ENCODE measurements around the gene RAB11A. TPM values are rescaled to one million over a fixed set of nuclear protein-coding genes. Genes with fewer than 3 reads are reported as not detected.
A peak's percentile ranks its signal among the peaks of the same experiment; 100 is the strongest.
"Not testable (repeated sequence)": the region's sequence is repeated elsewhere in the genome, so short reads cannot be mapped to it uniquely, and the experiment has no call there.

RAB11A gene
- total RNA-seq, 2 experiments from 2014 or later, result 129 to 142 TPM

GRCh38 chr15:65869954-65870871 is 922 bp downstream of the RAB11A start:
- ChIA-PET POLR2A (interaction anchor here (0.6 to 2.7 kb wide), 11 partner anchors 8 to 662 kb away, joined by 3 to 17 read pairs (median 5); partner anchors contain the start of genes DENND4A, INTS14 and RNU5B-1), CTCF (interaction anchor here (0.6 to 3.2 kb wide), 12 partner anchors 8 to 534 kb away, joined by 3 to 18 read pairs (median 4); partner anchors contain the start of genes DENND4A and INTS14)
- intact Hi-C loops (cut with DNase I, micrococcal nuclease), result loop anchor here (1.0 to 5.0 kb wide), 16 partner anchors 17 to 627 kb away; partner anchors contain the start of genes DENND4A (in 2 of the 2), DIS3L (in 1 of the 2), DPP8 (in 1 of the 2) and HACD3 (in 1 of the 2)
- H3K27me3 Mint-ChIP-seq, result no peaks in the 10 kb centered on the region
- ATAC-seq (peak; percentile 2), DNase-seq (peak; percentile 41)
- H3K9me3 Mint-ChIP-seq (ENCODE audit: low read depth), result no peaks in the 10 kb centered on the region
- peak overlapping the region; percentile 99 for H3K4me3 Mint-ChIP-seq
- H3K4me1 Mint-ChIP-seq, result peaks cover 33% of the 10 kb centered on the region
- peak overlapping the region; percentile 91 for H3K27ac Mint-ChIP-seq
- H3K36me3 Mint-ChIP-seq (ENCODE audit: low read depth), result peaks cover 12% of the 10 kb centered on the region

- Mint-ChIP-seq H3K9me3 (ENCODE audit: low read depth) (no peaks in the 10 kb centered on the region), H3K36me3 (ENCODE audit: low read depth) (peaks cover 12% of the 10 kb centered on the region), H3K4me3 (peak overlapping the region; percentile 99), H3K27ac (peak overlapping the region; percentile 91), H3K27me3 (no peaks in the 10 kb centered on the region), H3K4me1 (peaks cover 38% of the 10 kb centered on the region)
- POLR2A ChIA-PET, result interaction anchor here (0.8 to 2.7 kb wide), 2 partner anchors 78 to 566 kb away, joined by 3 to 17 read pairs; partner anchors contain the start of gene RNU5B-1
- DNase-seq (no peak), ATAC-seq (peak; percentile 30)
- intact Hi-C loops (cut with DNase I, micrococcal nuclease), result loop anchor here (2.0 to 5.0 kb wide), 3 partner anchors 16 to 516 kb away; partner anchors contain the start of gene MAP2K1 (in 1 of the 2)
- CTCF ChIA-PET, result interaction anchor here (0.6 to 3.2 kb wide), 5 partner anchors 8 to 534 kb away, joined by 3 to 18 read pairs (median 3); partner anchors contain the start of gene INTS14
Measured at GRCh38 chr15:65870889-65871533, 1.7 kb downstream of the RAB11A start.

- POLR2A ChIA-PET; ATAC-seq; H3K27me3 Mint-ChIP-seq; H3K4me3 Mint-ChIP-seq; DNase-seq; H3K27ac Mint-ChIP-seq; H3K9me3 Mint-ChIP-seq (ENCODE audit: low read depth): not testable (repeated sequence)
- intact Hi-C loops (cut with DNase I, micrococcal nuclease), result loop anchor here (2.0 to 5.0 kb wide), 3 partner anchors 15 to 515 kb away; partner anchors contain the start of gene MAP2K1 (in 1 of the 2)
- H3K4me1 Mint-ChIP-seq, result peaks cover 44% of the 10 kb centered on the region
- H3K36me3 Mint-ChIP-seq (ENCODE audit: low read depth), result peaks cover 12% of the 10 kb centered on the region
- CTCF ChIA-PET, result interaction anchor here (1.2 kb wide), 1 partner anchor 9 kb away, joined by 5 read pairs; no protein-coding TSS in a partner anchor
Measured at GRCh38 chr15:65871886-65872285, 2.6 kb downstream of the RAB11A start.

GRCh38 chr15:65872596-65872995 is 3.3 kb downstream of the RAB11A start:
- H3K4me3 Mint-ChIP-seq; ATAC-seq; H3K27me3 Mint-ChIP-seq; POLR2A ChIA-PET; H3K9me3 Mint-ChIP-seq (ENCODE audit: low read depth): not testable (repeated sequence)
- Mint-ChIP-seq H3K36me3 (ENCODE audit: low read depth) (peaks cover 17% of the 10 kb centered on the region), H3K4me1 (peaks cover 49% of the 10 kb centered on the region), H3K27ac (peak overlapping the region; percentile 61)
- CTCF ChIA-PET, result interaction anchor here (0.5 to 1.2 kb wide), 2 partner anchors 10 to 160 kb away, joined by 3 to 5 read pairs; no protein-coding TSS in a partner anchor
- peak; percentile 28 for DNase-seq
- intact Hi-C loops (cut with DNase I, micrococcal nuclease), result loop anchor here in 1 of 2 experiments (5.0 kb wide), 1 partner anchor 45 kb away; no protein-coding TSS in a partner anchor

GRCh38 chr15:65873256-65873655 is 4.0 kb downstream of the RAB11A start:
- POLR2A ChIA-PET, result no interaction called here
- intact Hi-C loops (cut with DNase I, micrococcal nuclease), result loop anchor here in 1 of 2 experiments (5.0 kb wide), 1 partner anchor 44 kb away; no protein-coding TSS in a partner anchor
- CTCF ChIA-PET, result interaction anchor here (0.5 to 0.6 kb wide), 2 partner anchors 161 to 266 kb away, joined by 3 read pairs; no protein-coding TSS in a partner anchor
- ATAC-seq, result no peak
- H3K27me3 Mint-ChIP-seq, result no peaks in the 10 kb centered on the region
- no peak for DNase-seq
- H3K9me3 Mint-ChIP-seq (ENCODE audit: low read depth), result no peaks in the 10 kb centered on the region
- no peak overlapping the region for H3K4me3 Mint-ChIP-seq
- peaks cover 20% of the 10 kb centered on the region for H3K36me3 Mint-ChIP-seq (ENCODE audit: low read depth)
- H3K27ac Mint-ChIP-seq, result no peak overlapping the region
- H3K4me1 Mint-ChIP-seq, result peaks cover 55% of the 10 kb centered on the region

- no peak for ATAC-seq
- no peaks in the 10 kb centered on the region for H3K9me3 Mint-ChIP-seq (ENCODE audit: low read depth)
- peaks cover 22% of the 10 kb centered on the region for H3K36me3 Mint-ChIP-seq (ENCODE audit: low read depth)
- no peak for DNase-seq
- no peak overlapping the region for H3K4me3 Mint-ChIP-seq
- intact Hi-C loops (cut with DNase I, micrococcal nuclease), result no loop called here
- no peak overlapping the region for H3K27ac Mint-ChIP-seq
- POLR2A ChIA-PET, result no interaction called here
- CTCF ChIA-PET, result interaction anchor here (0.7 kb wide), 1 partner anchor 690 kb away, joined by 3 read pairs; the partner anchor contains the start of gene CLPX
- peaks cover 47% of the 10 kb centered on the region for H3K4me1 Mint-ChIP-seq
- H3K27me3 Mint-ChIP-seq, result no peaks in the 10 kb centered on the region
Measured at GRCh38 chr15:65875458-65875857, 6.2 kb downstream of the RAB11A start.

- peaks cover 46% of the 10 kb centered on the region for H3K4me1 Mint-ChIP-seq
- ChIA-PET POLR2A (interaction anchor here (0.6 to 1.0 kb wide), 3 partner anchors 9 to 111 kb away, joined by 3 to 5 read pairs (median 3); partner anchors contain the start of gene RAB11A), CTCF (interaction anchor here (0.6 to 2.9 kb wide), 3 partner anchors 8 to 831 kb away, joined by 3 to 18 read pairs (median 3); partner anchors contain the start of gene RAB11A)
- no peaks in the 10 kb centered on the region for H3K9me3 Mint-ChIP-seq (ENCODE audit: low read depth)
- no peak overlapping the region for H3K4me3 Mint-ChIP-seq
- H3K36me3 Mint-ChIP-seq (ENCODE audit: low read depth), result peaks cover 29% of the 10 kb centered on the region
- intact Hi-C loops (cut with DNase I, micrococcal nuclease), result no loop called here
- peak overlapping the region; percentile 66 for H3K27ac Mint-ChIP-seq
- peak; percentile 39 for ATAC-seq
- no peak for DNase-seq
- H3K27me3 Mint-ChIP-seq, result no peaks in the 10 kb centered on the region
Measured at GRCh38 chr15:65877749-65878148, 8.5 kb downstream of the RAB11A start.

- Mint-ChIP-seq H3K36me3 (ENCODE audit: low read depth) (peaks cover 49% of the 10 kb centered on the region), H3K4me1 (peaks cover 58% of the 10 kb centered on the region), H3K4me3 (no peak overlapping the region), H3K27ac (peak overlapping the region; percentile 47), H3K27me3 (no peaks in the 10 kb centered on the region), H3K9me3 (ENCODE audit: low read depth) (no peaks in the 10 kb centered on the region)
- POLR2A ChIA-PET, result interaction anchor here (0.9 to 1.0 kb wide), 2 partner anchors 13 to 192 kb away, joined by 3 read pairs; partner anchors contain the start of gene RAB11A
- intact Hi-C loops (cut with DNase I, micrococcal nuclease), result no loop called here
- no peak for DNase-seq
- ATAC-seq, result peak; percentile 37
- CTCF ChIA-PET, result interaction anchor here (0.8 to 1.5 kb wide), 4 partner anchors 11 to 251 kb away, joined by 3 to 6 read pairs (median 4); no protein-coding TSS in a partner anchor
Measured at GRCh38 chr15:65881766-65882434, 12.6 kb downstream of the RAB11A start.

GRCh38 chr15:65883571-65883970 is 14.3 kb downstream of the RAB11A start:
- H3K27ac Mint-ChIP-seq, result no peak overlapping the region
- intact Hi-C loops (cut with DNase I, micrococcal nuclease), result no loop called here
- DNase-seq, result no peak
- H3K27me3 Mint-ChIP-seq, result no peaks in the 10 kb centered on the region
- H3K4me1 Mint-ChIP-seq, result peaks cover 63% of the 10 kb centered on the region
- ChIA-PET POLR2A (no interaction called here), CTCF (interaction anchor here (0.6 kb wide), 1 partner anchor 196 kb away, joined by 3 read pairs; no protein-coding TSS in a partner anchor)
- H3K36me3 Mint-ChIP-seq (ENCODE audit: low read depth), result peaks cover 55% of the 10 kb centered on the region
- H3K4me3 Mint-ChIP-seq, result no peak overlapping the region
- no peak for ATAC-seq
- no peaks in the 10 kb centered on the region for H3K9me3 Mint-ChIP-seq (ENCODE audit: low read depth)

- no peaks in the 10 kb centered on the region for H3K9me3 Mint-ChIP-seq (ENCODE audit: low read depth)
- H3K36me3 Mint-ChIP-seq (ENCODE audit: low read depth), result peaks cover 57% of the 10 kb centered on the region
- H3K27me3 Mint-ChIP-seq, result no peaks in the 10 kb centered on the region
- POLR2A ChIA-PET, result no interaction called here
- intact Hi-C loops (cut with DNase I, micrococcal nuclease), result no loop called here
- ATAC-seq (no peak), DNase-seq (no peak)
- H3K4me1 Mint-ChIP-seq, result peaks cover 73% of the 10 kb centered on the region
- H3K27ac Mint-ChIP-seq, result no peak overlapping the region
- H3K4me3 Mint-ChIP-seq, result no peak overlapping the region
- CTCF ChIA-PET, result interaction anchor here (1.0 kb wide), 1 partner anchor 68 kb away, joined by 3 read pairs; no protein-coding TSS in a partner anchor
Measured at GRCh38 chr15:65884511-65884910, 15.2 kb downstream of the RAB11A start.
